RWPE1 (cell line): ENCODE data around the gene TBC1D24.

Experiments used
- CTCF ChIA-PET: fragments of 350-600 bp; sonication (Branson Sonifier 250); formaldehyde crosslinking; extraction: SDS; loops from one replicate; lab custom pipeline; 2021; lab: Yijun Ruan, JAX
- POLR2A ChIA-PET: fragments of 400-600 bp; formaldehyde crosslinking; extraction: SDS; loops from one replicate; lab custom pipeline; 2020; ENCODE audit warnings: antibody characterized with exemption; ENCODE audit not compliant: low non-redundant PET; lab: Yijun Ruan, JAX
- DNase-seq: peaks from one replicate; pipeline ENCODE4 v3.0.0; 2012; ENCODE audit warnings: low spot score
- H3K27ac ChIP-seq: fragments of 450-650 bp; 2 replicates; pipeline ENCODE4 v1.5.1; 2017
- CTCF ChIP-seq: fragments of 450-650 bp; conservative IDR thresholded peaks from 2 replicates; pipeline ENCODE4 v1.5.1; 2017; ENCODE audit warnings: low read depth, mild to moderate bottlenecking

TBC1D24 gene

GRCh38 chr16:2507665-2508064, 32.7 kb downstream of the TBC1D24 start:
- H3K27ac ChIP-seq = 0 out of 2 replicates have a peak overlapping the region, but pooled peaks have one; percentile 15
- no peak for DNase-seq
- ChIA-PET POLR2A (no interaction called here), CTCF (interaction anchor here (0.6 kb wide), 1 partner anchor 684 kb away, joined by 7 read pairs; no protein-coding TSS in a partner anchor)
- TF ChIP-seq CTCF = no peak

GRCh38 chr16:2508722-2509400, 33.9 kb downstream of the TBC1D24 start:
- CTCF ChIA-PET = interaction anchor here (0.7 kb wide), 1 partner anchor 99 kb away, joined by 4 read pairs; no protein-coding TSS in a partner anchor
- TF ChIP-seq CTCF = no peak
- POLR2A ChIA-PET = no interaction called here
- no peak overlapping the region for H3K27ac ChIP-seq
- DNase-seq = no peak

- no peak for DNase-seq
- no peak for TF ChIP-seq CTCF
- H3K27ac ChIP-seq = peak overlapping the region; percentile 95; the same call in 1 of the 2 replicates
- CTCF ChIA-PET = interaction anchor here (3.3 kb wide), 1 partner anchor 10 kb away, joined by 14 read pairs; no protein-coding TSS in a partner anchor
- POLR2A ChIA-PET = interaction anchor here (0.7 kb wide), 1 partner anchor 511 kb away, joined by 5 read pairs; no protein-coding TSS in a partner anchor
Measured at GRCh38 chr16:2511128-2511800, 36.3 kb downstream of the TBC1D24 start.

GRCh38 chr16:2511996-2512734, 37.2 kb downstream of the TBC1D24 start:
- POLR2A ChIA-PET = no interaction called here
- DNase-seq = no peak
- peak overlapping the region; percentile 95 for H3K27ac ChIP-seq
- CTCF ChIA-PET = interaction anchor here (3.3 kb wide), 1 partner anchor 11 kb away, joined by 14 read pairs; no protein-coding TSS in a partner anchor
- TF ChIP-seq CTCF = no peak

GRCh38 chr16:2512735-2513404, 37.9 kb downstream of the TBC1D24 start:
- DNase-seq = no peak
- H3K27ac ChIP-seq = peak overlapping the region; percentile 95
- no peak for TF ChIP-seq CTCF
- ChIA-PET POLR2A (no interaction called here), CTCF (interaction anchor here (3.3 kb wide), 1 partner anchor 11 kb away, joined by 14 read pairs; no protein-coding TSS in a partner anchor)
